Skeletal muscle satellite cell (primary cell): ENCODE results near the gene CDK5.

Experiments
- H3K27me3 ChIP-seq: 2 replicates; pipeline ENCODE4 v1.7.0; 2013; ENCODE audit warnings: low read length; ENCODE audit not compliant: control insufficient read depth, insufficient read depth
- H3K36me3 ChIP-seq: 2 replicates; pipeline ENCODE4 v1.7.0; 2013; ENCODE audit warnings: mild to moderate bottlenecking, control low read depth, low read length; ENCODE audit not compliant: insufficient read depth
- H3K4me1 ChIP-seq: 2 replicates; pipeline ENCODE4 v1.7.0; 2013; ENCODE audit warnings: low read length; ENCODE audit not compliant: control insufficient read depth, insufficient read depth
- H3K4me2 ChIP-seq: 2 replicates; pipeline ENCODE4 v1.7.0; 2013; ENCODE audit warnings: mild to moderate bottlenecking, low read length
- H3K4me3 ChIP-seq: 2 replicates; pipeline ENCODE4 v1.7.0; 2013; ENCODE audit warnings: low read length
- H3K9ac ChIP-seq: 2 replicates; pipeline ENCODE4 v1.7.0; 2013; ENCODE audit warnings: mild to moderate bottlenecking, low read depth, low read length, moderate library complexity
- H3K9me3 ChIP-seq: replicated peaks from 2 replicates; pipeline ENCODE4 v1.7.0; 2013; ENCODE audit warnings: mild to moderate bottlenecking, control low read depth, low read length

Gene CDK5

DNA sequence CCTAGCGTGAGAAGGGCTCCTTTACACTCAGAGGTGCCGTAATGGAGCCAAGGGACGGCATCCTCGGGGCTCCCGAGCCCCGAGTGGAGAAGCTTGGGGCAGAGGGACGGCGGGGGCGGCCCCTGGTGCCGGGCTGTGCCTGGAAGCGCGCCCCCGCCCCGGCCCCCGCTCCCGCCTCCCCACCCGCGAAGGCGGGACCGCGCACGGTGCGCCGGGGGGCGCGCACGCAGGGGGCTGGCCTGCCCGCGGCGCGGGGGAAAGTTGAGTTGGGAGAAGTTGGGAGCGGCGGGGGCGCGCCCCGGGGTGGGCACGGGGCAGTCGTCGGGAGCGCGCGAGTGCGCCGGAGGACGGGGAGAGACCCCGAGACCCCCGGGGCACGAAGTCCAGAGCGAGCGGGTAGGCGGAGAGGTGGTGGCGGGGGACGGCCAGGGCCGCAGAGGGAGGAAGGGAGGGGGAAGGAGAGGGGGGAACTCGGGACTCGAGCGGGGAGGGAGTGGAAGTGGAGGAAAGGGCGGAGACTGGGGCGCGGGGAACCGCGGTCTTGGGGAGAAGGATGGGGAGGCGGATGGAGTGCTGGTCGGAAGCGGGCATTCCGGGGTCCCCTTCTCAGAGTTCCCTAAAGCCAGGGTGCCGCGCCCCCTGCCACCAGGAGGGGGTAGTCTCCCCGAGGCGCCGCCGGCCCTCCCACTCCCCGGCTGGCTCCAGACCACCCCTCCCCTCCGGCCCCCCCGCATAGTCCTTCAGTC, 1.8 kb upstream of the CDK5 start, which contains the start of gene SLC4A2:
TSS of gene SLC4A2 (plus strand) at position 223 of the 746 bp plus-strand sequence. CDS start 2,399 bp downstream, outside the sequence.
- H3K9ac ChIP-seq: peak within 1 kb of the TSS; percentile 82
- H3K4me1 ChIP-seq: peaks cover 49% of the 10 kb centered on the region
- H3K4me2 ChIP-seq: peak within 1 kb of the TSS; percentile 94
- H3K27me3 ChIP-seq: no peaks in the 10 kb centered on the region
- peaks cover 6% of the 10 kb centered on the region for H3K36me3 ChIP-seq
- peak within 1 kb of the TSS; percentile 87 for H3K4me3 ChIP-seq
- H3K9me3 ChIP-seq: no peaks in the 10 kb centered on the region

DNA sequence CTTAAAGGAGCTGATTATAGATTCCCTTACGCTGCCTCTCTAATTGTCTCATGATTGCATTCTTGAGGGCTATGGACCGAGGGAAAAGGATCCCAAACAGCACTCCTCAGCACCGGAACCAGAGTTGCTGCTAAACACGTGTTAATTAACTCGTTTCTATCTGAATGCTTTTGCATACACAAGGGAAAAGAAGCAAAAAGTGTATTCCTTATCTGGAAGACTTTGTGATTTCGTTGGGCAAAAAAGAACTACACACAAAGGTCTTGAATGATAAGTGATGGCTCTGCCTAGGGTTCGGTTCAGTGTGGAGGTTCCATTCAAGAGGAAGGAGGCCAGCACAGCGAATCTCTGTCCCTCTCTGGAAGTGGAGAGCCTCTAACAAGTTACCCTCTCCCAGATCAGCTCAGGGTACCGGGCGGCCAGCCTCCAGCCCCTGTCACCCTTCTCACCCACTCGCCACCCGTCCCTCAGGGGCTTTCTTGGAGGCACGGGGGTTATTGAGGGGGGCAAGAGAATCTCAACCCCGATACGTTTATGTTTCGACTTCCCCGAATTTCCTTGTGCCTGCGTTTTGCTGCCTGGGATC, 1.2 kb upstream of the CDK5 start:
- Histone ChIP-seq H3K9ac (peak overlapping the region; percentile 82), H3K4me1 (peaks cover 49% of the 10 kb centered on the region)

DNA sequence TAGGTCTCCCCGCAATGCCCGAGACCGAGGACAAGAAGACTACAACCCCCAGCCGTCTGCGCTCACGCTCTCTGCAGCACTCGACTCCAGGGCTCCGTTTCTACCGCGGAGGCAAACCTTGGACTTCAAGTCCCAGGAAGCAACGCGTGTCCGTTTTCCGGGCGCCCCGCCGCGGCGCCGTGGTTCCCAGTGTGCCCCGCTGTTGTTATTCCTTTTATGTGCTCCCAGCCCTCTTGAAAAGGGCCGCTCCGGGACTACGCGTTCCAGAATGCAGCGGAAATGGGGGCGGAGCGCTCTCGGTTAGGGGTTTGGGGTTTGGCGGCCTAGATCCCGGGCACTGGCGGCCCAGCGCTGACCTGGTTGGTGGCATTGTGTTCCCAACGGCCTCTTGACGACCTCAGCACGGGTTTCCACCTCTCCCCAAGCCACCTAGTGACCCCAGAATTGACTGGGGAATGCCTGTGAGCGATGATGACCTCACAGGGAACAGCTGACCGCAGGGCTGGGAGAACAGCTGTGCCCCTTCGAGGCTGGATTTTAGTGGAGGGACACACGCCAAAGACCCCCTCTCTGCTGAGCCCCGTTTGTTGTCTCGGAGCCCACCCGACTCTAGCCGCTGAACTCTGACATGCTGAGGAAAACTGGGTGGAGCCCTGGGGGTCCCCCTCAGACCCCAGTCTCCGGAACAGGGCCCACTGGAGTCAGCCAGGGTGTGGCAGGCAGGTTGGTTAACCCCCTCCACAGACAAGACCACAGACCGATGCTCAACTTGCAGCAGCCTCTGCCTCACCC, 488 bp upstream of the CDK5 start:
- no peaks in the 10 kb centered on the region for H3K9me3 ChIP-seq
- peak overlapping the region; percentile 94 for H3K4me2 ChIP-seq
- H3K9ac ChIP-seq: peak overlapping the region; percentile 82
- H3K27me3 ChIP-seq: no peaks in the 10 kb centered on the region
- peak overlapping the region; percentile 87 for H3K4me3 ChIP-seq
- peaks cover 4% of the 10 kb centered on the region for H3K36me3 ChIP-seq
- peaks cover 46% of the 10 kb centered on the region for H3K4me1 ChIP-seq

More for the DNA sequence above, 1.2 kb upstream of the CDK5 start:
- H3K4me3 ChIP-seq: peak overlapping the region; percentile 87
- peaks cover 4% of the 10 kb centered on the region for H3K36me3 ChIP-seq
- H3K9me3 ChIP-seq: no peaks in the 10 kb centered on the region
- no peaks in the 10 kb centered on the region for H3K27me3 ChIP-seq
- peak overlapping the region; percentile 94 for H3K4me2 ChIP-seq

DNA sequence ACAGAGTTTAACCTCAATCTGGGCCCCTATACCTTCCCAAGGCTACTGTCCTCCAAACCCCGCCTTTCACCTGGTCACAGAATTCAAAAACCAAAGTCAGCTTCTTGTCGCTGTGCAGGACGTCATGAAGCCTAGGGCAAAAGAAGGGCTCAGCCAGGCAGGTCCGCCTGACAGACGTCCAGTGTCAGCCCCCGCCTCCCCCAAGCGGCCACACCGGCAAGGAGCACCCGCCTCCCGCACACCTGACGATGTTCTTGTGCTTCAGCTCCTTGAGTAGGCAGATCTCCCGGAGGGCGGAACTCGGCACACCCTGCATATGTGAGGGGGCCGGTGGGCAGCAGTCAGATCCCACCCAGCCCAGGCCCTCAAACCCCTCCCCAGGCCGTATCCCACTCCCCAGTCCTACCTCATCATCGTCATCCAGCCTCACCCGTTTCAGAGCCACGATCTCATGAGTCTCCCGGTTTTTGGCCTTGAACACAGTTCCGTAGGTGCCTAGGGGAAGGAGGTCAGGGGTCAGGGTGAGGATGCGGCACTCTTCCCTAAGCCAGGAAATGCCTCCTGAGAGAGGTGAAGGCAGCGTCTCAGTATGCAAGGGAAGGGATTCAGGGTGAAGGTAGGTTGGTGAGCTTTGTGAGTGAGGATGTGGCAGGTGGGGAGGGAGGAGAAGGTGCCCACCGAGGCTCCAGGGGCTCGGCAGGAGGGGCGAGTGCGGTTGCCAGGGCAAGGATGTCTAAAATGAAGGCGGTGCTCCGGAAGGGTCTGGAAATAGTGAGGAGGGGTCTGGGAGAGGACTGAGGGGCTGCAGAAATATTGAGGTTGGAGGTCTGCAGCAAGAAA, 811 bp downstream of the CDK5 start:
- H3K4me3 ChIP-seq: peak overlapping the region; percentile 87
- peaks cover 1% of the 10 kb centered on the region for H3K36me3 ChIP-seq
- no peaks in the 10 kb centered on the region for H3K27me3 ChIP-seq
- H3K4me1 ChIP-seq: peaks cover 35% of the 10 kb centered on the region
- H3K9me3 ChIP-seq: no peaks in the 10 kb centered on the region
- H3K4me2 ChIP-seq: peak overlapping the region; percentile 94
- peak overlapping the region; percentile 82 for H3K9ac ChIP-seq

DNA sequence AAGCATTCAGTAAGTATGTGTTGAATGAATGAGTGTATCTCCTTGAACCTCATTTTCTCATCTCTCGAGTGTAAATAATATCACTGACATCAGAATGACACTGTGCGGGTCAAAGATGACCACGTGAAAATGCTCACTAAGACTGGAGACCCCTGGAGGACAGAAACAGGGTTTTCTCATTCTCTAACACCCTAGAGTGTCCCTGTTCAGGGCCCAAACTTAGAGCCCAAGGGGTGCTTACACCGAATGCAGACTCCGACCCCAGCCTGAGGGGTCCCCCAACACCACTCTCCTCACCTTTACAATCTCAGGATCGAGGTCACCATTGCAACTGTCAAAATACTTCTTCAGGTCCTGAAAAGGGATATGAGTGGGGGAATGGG, 1.4 kb downstream of the CDK5 start:
- H3K9ac ChIP-seq: no peak overlapping the region
- no peak overlapping the region for H3K4me3 ChIP-seq
- H3K4me1 ChIP-seq: peaks cover 28% of the 10 kb centered on the region
- no peaks in the 10 kb centered on the region for H3K27me3 ChIP-seq
- peak overlapping the region; percentile 94 for H3K4me2 ChIP-seq
- no peaks in the 10 kb centered on the region for H3K9me3 ChIP-seq
- no peaks in the 10 kb centered on the region for H3K36me3 ChIP-seq

DNA sequence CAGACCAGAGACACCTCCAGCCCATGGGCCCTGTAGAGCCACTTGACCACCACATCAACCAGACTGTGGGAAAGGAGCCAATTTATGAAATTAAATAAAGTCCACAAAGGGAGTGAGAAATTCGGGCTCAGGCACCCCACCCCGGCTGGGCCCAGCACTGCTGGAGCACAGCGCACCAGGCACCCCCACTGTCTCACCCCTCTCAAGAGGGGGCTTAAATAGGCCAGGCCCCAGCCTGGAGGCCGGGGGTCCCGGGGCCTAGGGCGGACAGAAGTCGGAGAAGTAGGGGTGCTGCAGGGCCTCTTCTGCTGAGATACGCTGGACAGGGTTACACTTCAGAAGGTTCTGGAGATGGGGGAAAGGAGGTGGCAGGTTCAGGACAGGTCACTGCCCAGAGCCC, 3.9 kb downstream of the CDK5 start:
- H3K4me1 ChIP-seq: peaks cover 15% of the 10 kb centered on the region
- no peak overlapping the region for H3K4me2 ChIP-seq
- no peak overlapping the region for H3K4me3 ChIP-seq
- H3K36me3 ChIP-seq: no peaks in the 10 kb centered on the region
- no peaks in the 10 kb centered on the region for H3K9me3 ChIP-seq
- no peak overlapping the region for H3K9ac ChIP-seq
- H3K27me3 ChIP-seq: no peaks in the 10 kb centered on the region

DNA sequence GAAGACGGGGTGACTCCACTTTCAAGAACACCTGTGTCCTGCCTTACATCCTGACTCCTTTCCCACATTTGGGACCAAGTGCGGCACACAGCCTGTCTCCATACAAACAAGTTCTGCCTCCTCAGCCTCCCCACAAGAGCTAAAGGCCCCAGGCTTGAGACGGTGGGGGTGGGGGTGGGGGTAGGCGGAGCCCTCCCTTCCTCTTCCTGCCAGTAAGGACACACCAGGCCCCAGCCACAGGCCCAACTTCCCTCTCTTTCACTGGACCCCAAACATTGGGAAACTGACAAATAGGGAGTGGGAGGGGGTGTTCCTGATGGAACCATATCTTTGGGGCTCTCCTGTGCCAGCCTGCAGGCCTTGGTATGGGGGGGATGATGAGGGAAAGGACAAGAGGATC, 4.6 kb downstream of the CDK5 start:
- Histone ChIP-seq H3K27me3 (no peaks in the 10 kb centered on the region), H3K9me3 (no peaks in the 10 kb centered on the region), H3K4me1 (peaks cover 9% of the 10 kb centered on the region), H3K9ac (no peak overlapping the region), H3K36me3 (no peaks in the 10 kb centered on the region), H3K4me2 (no peak overlapping the region), H3K4me3 (no peak overlapping the region)

DNA sequence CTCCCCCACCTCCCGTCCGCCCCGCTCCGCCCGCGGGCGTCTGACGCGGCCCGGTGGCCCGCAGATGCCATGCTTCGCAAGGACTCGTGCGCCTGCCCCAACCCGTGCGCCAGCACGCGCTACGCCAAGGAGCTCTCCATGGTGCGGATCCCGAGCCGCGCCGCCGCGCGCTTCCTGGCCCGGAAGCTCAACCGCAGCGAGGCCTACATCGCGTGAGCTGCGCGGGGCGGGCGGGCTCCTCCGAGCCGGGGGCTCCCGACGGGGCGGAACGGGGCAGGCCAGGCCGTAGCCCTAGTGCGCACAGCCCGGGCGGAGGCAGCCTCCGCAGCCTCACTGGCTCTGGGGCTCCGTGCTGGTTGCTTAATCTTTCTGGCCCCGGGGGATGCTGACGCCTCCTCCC, 6.6 kb downstream of the CDK5 start:
- H3K4me1 ChIP-seq: peaks cover 10% of the 10 kb centered on the region
- no peak overlapping the region for H3K4me3 ChIP-seq
- no peaks in the 10 kb centered on the region for H3K27me3 ChIP-seq
- no peaks in the 10 kb centered on the region for H3K36me3 ChIP-seq
- H3K9ac ChIP-seq: no peak overlapping the region
- H3K4me2 ChIP-seq: peak overlapping the region; percentile 50
- H3K9me3 ChIP-seq: no peaks in the 10 kb centered on the region

DNA sequence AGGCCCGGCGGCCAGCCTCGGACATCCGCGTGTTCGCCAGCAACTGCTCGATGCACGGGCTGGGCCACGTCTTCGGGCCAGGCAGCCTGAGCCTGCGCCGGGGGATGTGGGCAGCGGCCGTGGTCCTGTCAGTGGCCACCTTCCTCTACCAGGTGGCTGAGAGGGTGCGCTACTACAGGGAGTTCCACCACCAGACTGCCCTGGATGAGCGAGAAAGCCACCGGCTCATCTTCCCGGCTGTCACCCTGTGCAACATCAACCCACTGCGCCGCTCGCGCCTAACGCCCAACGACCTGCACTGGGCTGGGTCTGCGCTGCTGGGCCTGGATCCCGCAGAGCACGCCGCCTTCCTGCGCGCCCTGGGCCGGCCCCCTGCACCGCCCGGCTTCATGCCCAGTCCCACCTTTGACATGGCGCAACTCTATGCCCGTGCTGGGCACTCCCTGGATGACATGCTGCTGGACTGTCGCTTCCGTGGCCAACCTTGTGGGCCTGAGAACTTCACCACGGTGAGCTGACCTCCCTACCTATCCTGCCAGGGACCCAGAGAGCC, 8.7 kb downstream of the CDK5 start:
- Histone ChIP-seq H3K4me3 (no peak overlapping the region), H3K27me3 (no peaks in the 10 kb centered on the region), H3K9ac (no peak overlapping the region), H3K36me3 (peaks cover 1% of the 10 kb centered on the region), H3K4me2 (no peak overlapping the region), H3K9me3 (no peaks in the 10 kb centered on the region), H3K4me1 (peaks cover 10% of the 10 kb centered on the region)

DNA sequence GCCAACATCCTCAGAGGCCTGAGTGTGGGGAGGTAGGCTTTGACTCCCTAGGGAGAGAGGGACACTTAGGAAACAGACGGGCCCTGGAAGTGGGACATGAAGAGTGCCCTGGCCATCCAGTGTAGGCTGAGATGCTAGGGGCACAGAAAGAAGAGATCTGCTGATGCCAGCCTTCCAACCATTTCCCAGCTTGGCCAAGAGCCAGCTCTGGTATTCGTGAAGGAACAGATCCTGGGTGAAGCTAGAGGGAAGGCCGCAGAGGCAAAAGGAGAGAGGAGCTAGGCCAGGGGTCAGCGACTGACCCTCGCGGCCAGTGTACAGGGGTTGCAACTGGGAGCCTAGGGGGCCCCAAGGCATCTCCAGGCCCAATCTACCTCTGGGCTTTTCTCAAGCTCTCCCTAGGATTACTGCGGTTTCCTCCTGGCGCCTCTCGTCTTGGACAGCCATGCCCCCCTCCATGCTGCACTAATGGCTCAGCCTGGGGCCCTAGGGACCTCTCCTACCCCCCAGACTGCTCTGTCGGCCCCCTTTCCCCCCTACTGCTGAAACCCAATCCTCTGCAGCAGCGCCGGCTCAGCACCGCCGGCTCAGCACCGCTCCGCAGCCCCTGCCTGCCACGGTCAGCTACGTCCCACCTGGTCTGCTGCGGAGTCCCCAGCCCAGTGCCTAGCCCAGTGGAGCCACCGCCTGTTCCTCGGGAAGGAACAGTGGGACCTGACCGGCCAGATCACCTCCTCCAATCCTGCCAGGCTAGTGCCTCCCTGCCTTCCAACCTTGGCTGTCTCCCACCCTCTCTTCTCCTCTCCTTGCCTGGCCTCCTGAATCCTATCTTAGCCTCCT, 9.5 kb downstream of the CDK5 start, which contains the start of gene ASIC3:
TSS of gene ASIC3 (plus strand) at position 556 of the 840 bp plus-strand sequence. CDS start 355 bp downstream, outside the sequence.
- H3K36me3 ChIP-seq: peaks cover 3% of the 10 kb centered on the region
- no peaks in the 10 kb centered on the region for H3K9me3 ChIP-seq
- no peak within 1 kb of the TSS for H3K9ac ChIP-seq
- H3K27me3 ChIP-seq: no peaks in the 10 kb centered on the region
- H3K4me3 ChIP-seq: no peak within 1 kb of the TSS
- H3K4me1 ChIP-seq: peaks cover 10% of the 10 kb centered on the region
- H3K4me2 ChIP-seq: no peak within 1 kb of the TSS
